ENCODE results near the gene ELFN1. TPM values are rescaled to one million over a fixed set of nuclear protein-coding genes. Genes with fewer than 3 reads are reported as not detected.

Gene ELFN1
- total and polyA plus RNA-seq, 2 donors from 2014 or later = 3.5 to 3.8 TPM

- H3K36me3 ChIP-seq (ENCODE audit: control insufficient read depth in 2 of 3, insufficient read depth in 3 of 3, low read length in 3 of 3) = peaks cover 0 to 2% (median 0%) of the 10 kb centered on the region in 3 donors
- no peak overlapping the region for H3K27ac ChIP-seq (ENCODE audit: low read depth in 2 of 2, low read length in 2 of 2)
- H3K4me1 ChIP-seq (ENCODE audit: control insufficient read depth in 2 of 3, insufficient read depth in 2 of 3, low read depth in 1 of 3, low read length in 3 of 3) = peaks cover 0 to 14% (median 7%) of the 10 kb centered on the region in 3 donors
- no peak overlapping the region for H3K4me3 ChIP-seq (ENCODE audit: low read length in 3 of 3)
- H3K27me3 ChIP-seq (ENCODE audit: control insufficient read depth, insufficient read depth, low read length) = no peaks in the 10 kb centered on the region
- no peak overlapping the region for H3K9ac ChIP-seq (ENCODE audit: low read length in 3 of 3)
- DNase-seq (peak in 1 of 5 donors; percentile 16), FAIRE-seq (no peak)
- no peak for TF ChIP-seq CTCF (IDR thresholded peaks at IDR 0.05; ENCODE audit: borderline replicate concordance, extremely low read depth, insufficient read depth)
- peaks cover 1 to 3% (median 2%) of the 10 kb centered on the region in 3 donors for H3K9me3 ChIP-seq (ENCODE audit: control insufficient read depth in 2 of 3, insufficient read depth in 1 of 3, low read length in 3 of 3)
- intact Hi-C loops (cut with DNase I) = no loop called here
Measured at GRCh38 chr7:1689311-1689710, 19.2 kb downstream of the ELFN1 start.

- DNase-seq (peak in 1 of 5 donors; percentile 18), FAIRE-seq (no peak)
- H3K9ac ChIP-seq (ENCODE audit: low read length in 3 of 3) = no peak overlapping the region
- H3K27ac ChIP-seq (ENCODE audit: low read depth in 2 of 2, low read length in 2 of 2) = no peak overlapping the region
- TF ChIP-seq CTCF (IDR thresholded peaks at IDR 0.05; ENCODE audit: borderline replicate concordance, extremely low read depth, insufficient read depth) = no peak
- no peaks in the 10 kb centered on the region for H3K9me3 ChIP-seq (ENCODE audit: control insufficient read depth in 2 of 3, insufficient read depth in 1 of 3, low read length in 3 of 3)
- intact Hi-C loops (cut with DNase I) = no loop called here
- peaks cover 0 to 2% (median 0%) of the 10 kb centered on the region in 3 donors for H3K36me3 ChIP-seq (ENCODE audit: control insufficient read depth in 2 of 3, insufficient read depth in 3 of 3, low read length in 3 of 3)
- no peaks in the 10 kb centered on the region for H3K27me3 ChIP-seq (ENCODE audit: control insufficient read depth, insufficient read depth, low read length)
- no peak overlapping the region for H3K4me3 ChIP-seq (ENCODE audit: low read length in 3 of 3)
- peaks cover 0 to 14% (median 7%) of the 10 kb centered on the region in 3 donors for H3K4me1 ChIP-seq (ENCODE audit: control insufficient read depth in 2 of 3, insufficient read depth in 2 of 3, low read depth in 1 of 3, low read length in 3 of 3)
Measured at GRCh38 chr7:1690359-1690958, 20.4 kb downstream of the ELFN1 start.

GRCh38 chr7:1691096-1691495 is 21.0 kb downstream of the ELFN1 start:
- no peak for TF ChIP-seq CTCF (IDR thresholded peaks at IDR 0.05; ENCODE audit: borderline replicate concordance, extremely low read depth, insufficient read depth)
- H3K27ac ChIP-seq (ENCODE audit: low read depth in 2 of 2, low read length in 2 of 2) = peak overlapping the region in 1 of 2 donors; percentile 56
- H3K27me3 ChIP-seq (ENCODE audit: control insufficient read depth, insufficient read depth, low read length) = no peaks in the 10 kb centered on the region
- FAIRE-seq (no peak), DNase-seq (peak in 1 of 5 donors; percentile 30)
- H3K4me1 ChIP-seq (ENCODE audit: control insufficient read depth in 2 of 3, insufficient read depth in 2 of 3, low read depth in 1 of 3, low read length in 3 of 3) = peaks cover 0 to 14% (median 7%) of the 10 kb centered on the region in 3 donors
- H3K9ac ChIP-seq (ENCODE audit: low read length in 3 of 3) = no peak overlapping the region
- peaks cover 0 to 2% (median 0%) of the 10 kb centered on the region in 3 donors for H3K36me3 ChIP-seq (ENCODE audit: control insufficient read depth in 2 of 3, insufficient read depth in 3 of 3, low read length in 3 of 3)
- no peaks in the 10 kb centered on the region for H3K9me3 ChIP-seq (ENCODE audit: control insufficient read depth in 2 of 3, insufficient read depth in 1 of 3, low read length in 3 of 3)
- H3K4me3 ChIP-seq (ENCODE audit: low read length in 3 of 3) = no peak overlapping the region
- intact Hi-C loops (cut with DNase I) = no loop called here

All from kidney (tissue), 14 donors.